HepG2 (cell line): ENCODE data around the gene UNC5C. TPM values are rescaled to one million over a fixed set of nuclear protein-coding genes. Genes with fewer than 3 reads are reported as not detected.

Source experiments
- ATAC-seq: fragments of 200-7000 bp; cut with Tn5 transposase; 3 replicates; pipeline ENCODE4 v1.9.1; 2020; ENCODE audit warnings: mild to moderate bottlenecking, moderate library complexity
- BruUV-seq: library from RNA; stranded (reverse); fragments of 400-500 nt; replicated peaks from 2 replicates; lab custom pipeline; 2021; lab: Mats Ljungman, UMichigan
- CTCF ChIA-PET: fragments of 300-600 bp; formaldehyde crosslinking; extraction: SDS; loops from one replicate; lab custom pipeline; 2021; ENCODE audit warnings: low total read pairs, inconsistent platforms, low intra/inter-chr PET ratio; lab: Yijun Ruan, JAX
- POLR2A ChIA-PET: fragments of 350-600 bp; sonication (Branson Sonifier 250); formaldehyde crosslinking; loops from one replicate; lab custom pipeline; 2020; ENCODE audit warnings: antibody characterized with exemption, inconsistent platforms; lab: Yijun Ruan, JAX
- DNase-seq: peaks from one replicate; pipeline ENCODE4 v3.0.0-alpha.2; 2015; ENCODE audit warnings: low spot score
- FAIRE-seq: peaks from 3 replicates; lab custom pipeline; 2011; peaks lifted over from hg19 to GRCh38; lab: Jason Lieb, UNC
- H2AFZ ChIP-seq: one replicate; pipeline ENCODE4 v1.6.1; 2011; ENCODE audit warnings: low read length, inconsistent platforms
- H3K27ac ChIP-seq: fragments of 300-600 bp; 3 replicates; pipeline ENCODE4 v1.8.0; 2011; ENCODE audit warnings: mixed run types, mild to moderate bottlenecking, mixed read lengths, low read length, inconsistent platforms; ENCODE audit not compliant: insufficient read depth; ENCODE audit errors: extremely low read length
- H3K27me3 ChIP-seq, 2 experiments: fragments of 200-600 bp in 1 of 2; 2 replicates in 1 of 2; 3 replicates in 1 of 2; pipeline versions ENCODE4 v1.6.0 to v1.8.0; 2011; ENCODE audit warnings: low read length in 2 of 2, mild to moderate bottlenecking in 2 of 2, moderate library complexity in 2 of 2, inconsistent platforms in 1 of 2; ENCODE audit not compliant: insufficient read depth in 2 of 2, control insufficient read depth in 1 of 2
- H3K36me3 ChIP-seq, 2 experiments: fragments of 200-600 bp in 1 of 2; replicated peaks in 1 of 2; 2 replicates in 1 of 2; 3 replicates in 1 of 2; pipeline versions ENCODE4 v1.5.1 to v1.8.0; 2011; ENCODE audit warnings: low read length in 2 of 2, inconsistent platforms in 1 of 2; ENCODE audit not compliant: insufficient read depth in 2 of 2, control insufficient read depth in 1 of 2
- H3K4me1 ChIP-seq: 2 replicates; pipeline ENCODE4 v1.5.1; 2012; ENCODE audit warnings: low read length, inconsistent platforms; ENCODE audit not compliant: insufficient read depth
- H3K4me2 ChIP-seq: 2 replicates; pipeline ENCODE4 v1.6.0; 2011; ENCODE audit warnings: low read depth, low read length, inconsistent platforms
- H3K4me3 ChIP-seq, 3 experiments: fragments of 200-600 bp in 1 of 3; sonication (generic), shearing (Covaris generic) in 1 of 3; replicated peaks in 1 of 3; 2 replicates each; pipeline ENCODE4 v1.5.1; 2011 to 2016; ENCODE audit warnings: low read length in 3 of 3, inconsistent platforms in 2 of 3, low read depth in 2 of 3, mild to moderate bottlenecking in 2 of 3, control low read depth in 1 of 3, mixed read lengths in 1 of 3; ENCODE audit not compliant: insufficient read depth in 1 of 3
- H3K79me2 ChIP-seq: one replicate; pipeline ENCODE4 v1.6.1; 2011; ENCODE audit warnings: low read length, inconsistent platforms; ENCODE audit not compliant: insufficient read depth
- H3K9ac ChIP-seq: 2 replicates; pipeline ENCODE4 v1.6.0; 2011; ENCODE audit warnings: mild to moderate bottlenecking, low read depth, low read length, inconsistent platforms; ENCODE audit not compliant: insufficient read depth
- H3K9me3 ChIP-seq: 2 replicates; pipeline ENCODE4 v1.5.1; 2012; ENCODE audit warnings: mild to moderate bottlenecking, low read length
- H4K20me1 ChIP-seq: 2 replicates; pipeline ENCODE4 v1.6.0; 2011; ENCODE audit warnings: inconsistent platforms, mild to moderate bottlenecking, low read length, moderate library complexity; ENCODE audit not compliant: insufficient read depth
- GPN1 ChIP-seq: sonication (generic); formaldehyde crosslinking; IDR thresholded peaks from 2 replicates; pipeline ENCODE4 v1.5.1; 2020; ENCODE audit warnings: missing genetic modification reagents, borderline replicate concordance
- MAX ChIP-seq: IDR thresholded peaks from 2 replicates; pipeline ENCODE4 v1.6.1; 2012; ENCODE audit warnings: inconsistent platforms
- NFIC ChIP-seq: IDR thresholded peaks from 2 replicates; pipeline ENCODE4 v1.6.1; 2012; ENCODE audit warnings: mild to moderate bottlenecking, low read length, inconsistent platforms
- NR0B2 ChIP-seq: sonication (generic); formaldehyde crosslinking; IDR thresholded peaks from 2 replicates; pipeline ENCODE4 v1.4.0; 2020; ENCODE audit warnings: mild to moderate bottlenecking, missing genetic modification reagents
- ZBTB1 ChIP-seq: sonication (generic); formaldehyde crosslinking; IDR thresholded peaks from 2 replicates; pipeline ENCODE4 v1.4.0; 2020; ENCODE audit warnings: missing genetic modification reagents, borderline replicate concordance
- ZNF207 ChIP-seq: fragments of 450-650 bp; IDR thresholded peaks from 2 replicates; pipeline ENCODE4 v1.6.1; 2016; ENCODE audit warnings: antibody characterized with exemption, borderline replicate concordance
- ZNF737 ChIP-seq: sonication (generic); formaldehyde crosslinking; IDR thresholded peaks from 2 replicates; pipeline ENCODE4 v1.5.0; 2020; ENCODE audit warnings: missing genetic modification reagents, mild to moderate bottlenecking, borderline replicate concordance
- ZNF773 ChIP-seq: sonication (generic); formaldehyde crosslinking; IDR thresholded peaks from 2 replicates; pipeline ENCODE4 v1.4.0; 2020; ENCODE audit warnings: missing genetic modification reagents, borderline replicate concordance
- ZSCAN29 ChIP-seq: sonication (generic); formaldehyde crosslinking; conservative IDR thresholded peaks from 2 replicates; pipeline ENCODE4 v1.4.0; 2020; ENCODE audit warnings: mild to moderate bottlenecking, missing genetic modification reagents
- WGBS: methylation state at CpG from one replicate; pipeline ENCODE4 v1.1.6; 2017; ENCODE audit warnings: low lambda C conversion rate; 5-methylcytosine and 5-hydroxymethylcytosine counted together
- in situ Hi-C: cut with HindIII; loops from 2 replicates; pipeline ENCODE4 v1.10.0; 2017; ENCODE audit warnings: low pct_unique_long_range_greater_than_20kb; ENCODE audit not compliant: extremely low pct_ligation_motif_present
- intact Hi-C: fragments of 100-400 bp; cut with micrococcal nuclease; formaldehyde crosslinking; loops from one replicate; pipeline ENCODE4 v1.10.0; 2022; ENCODE audit not compliant: unreplicated experiment
- polyA plus RNA-seq, 8 experiments: library from polyadenylated mRNA; depleted of rRNA in 3 of 8; stranded (reverse) in 7 of 8; unstranded in 1 of 8; fragments of >200 nt; fragmentation: Illumina TruSeq in 4 of 8; extraction: Trizol in 4 of 8; gene quantifications; 2 replicates each; pipeline versions ENCODE4 v1.2.1 to v1.2.3, GENCODE V29; 2011 to 2016; ENCODE audit warnings: low read depth in 4 of 8, missing spikeins in 1 of 8, mixed read lengths in 1 of 8; ENCODE audit not compliant: insufficient read depth in 1 of 8
- total RNA-seq, 5 experiments: library from RNA; depleted of rRNA; stranded (reverse); fragments of >200 nt; fragmentation: Illumina TruSeq; extraction: Trizol; gene quantifications; 2 replicates each; pipeline ENCODE4 v1.2.3, GENCODE V29; 2016; ENCODE audit warnings: low read depth in 1 of 5
- TF ChIP-seq, protein P1 (sequence below): sonication (generic); formaldehyde crosslinking; IDR thresholded peaks from 2 replicates; pipeline ENCODE4 v1.4.0; 2020; ENCODE audit warnings: missing genetic modification reagents, borderline replicate concordance

The UNC5C gene
- total and polyA plus RNA-seq, 2 of the 13 experiments (the other 11 are each of a cell fraction or from before 2014, with no cell fraction given) = not detected

GRCh38 chr4:95552942-95553550, 4.3 kb upstream of the UNC5C start:
- no peak overlapping the region for H2AFZ ChIP-seq
- no TSS peak for BruUV-seq
- in situ Hi-C loops (no loop called here), intact Hi-C loops (no loop called here)
- H3K79me2 ChIP-seq = no peaks in the 10 kb centered on the region
- H3K4me3 ChIP-seq = no peak overlapping the region
- no peak for DNase-seq
- no peak overlapping the region for H3K4me2 ChIP-seq
- no peaks in the 10 kb centered on the region for H3K36me3 ChIP-seq
- no peak for FAIRE-seq
- CTCF ChIA-PET = no interaction called here
- POLR2A ChIA-PET = no interaction called here
- no peak overlapping the region for H3K9ac ChIP-seq
- H3K27me3 ChIP-seq = peaks cover 0 to 16% of the 10 kb centered on the region in 2 experiments; a peak in 2 of 5 replicates
- no peaks in the 10 kb centered on the region for H3K4me1 ChIP-seq
- no peak overlapping the region for H3K27ac ChIP-seq
- TF ChIP-seq NR0B2 (no peak), ZNF737 (no peak), GPN1 (CRISPR knock-in tag) (no peak)
- ATAC-seq = no peak
- no peaks in the 10 kb centered on the region for H4K20me1 ChIP-seq
- H3K9me3 ChIP-seq = no peaks in the 10 kb centered on the region
- 1% methylated on average over 4 of the region's 4 CpGs for WGBS

DNA sequence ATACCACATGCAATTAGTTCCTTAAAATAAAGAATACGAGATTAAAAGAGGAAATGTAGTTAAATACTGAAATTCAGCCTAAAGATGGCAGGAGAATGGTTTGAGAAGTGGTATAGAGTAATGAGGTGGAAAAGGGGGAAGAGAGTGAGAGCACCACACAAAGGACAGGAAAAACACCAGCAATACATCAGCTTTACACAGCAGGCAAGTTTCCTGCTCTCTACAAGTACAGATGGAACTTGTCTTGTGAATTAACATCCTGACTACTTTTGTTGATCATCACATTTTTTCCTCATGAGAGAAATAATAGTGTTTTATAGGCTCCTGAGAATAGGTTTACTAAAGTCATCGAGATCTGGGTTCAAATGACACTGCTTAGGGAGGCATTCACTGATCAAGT, 2.9 kb upstream of the UNC5C start:
- peaks cover 0 to 16% of the 10 kb centered on the region in 2 experiments; a peak in 2 of 5 replicates for H3K27me3 ChIP-seq
- no peak for TF ChIP-seq ZNF207
- TF ChIP-seq, protein P1, sequence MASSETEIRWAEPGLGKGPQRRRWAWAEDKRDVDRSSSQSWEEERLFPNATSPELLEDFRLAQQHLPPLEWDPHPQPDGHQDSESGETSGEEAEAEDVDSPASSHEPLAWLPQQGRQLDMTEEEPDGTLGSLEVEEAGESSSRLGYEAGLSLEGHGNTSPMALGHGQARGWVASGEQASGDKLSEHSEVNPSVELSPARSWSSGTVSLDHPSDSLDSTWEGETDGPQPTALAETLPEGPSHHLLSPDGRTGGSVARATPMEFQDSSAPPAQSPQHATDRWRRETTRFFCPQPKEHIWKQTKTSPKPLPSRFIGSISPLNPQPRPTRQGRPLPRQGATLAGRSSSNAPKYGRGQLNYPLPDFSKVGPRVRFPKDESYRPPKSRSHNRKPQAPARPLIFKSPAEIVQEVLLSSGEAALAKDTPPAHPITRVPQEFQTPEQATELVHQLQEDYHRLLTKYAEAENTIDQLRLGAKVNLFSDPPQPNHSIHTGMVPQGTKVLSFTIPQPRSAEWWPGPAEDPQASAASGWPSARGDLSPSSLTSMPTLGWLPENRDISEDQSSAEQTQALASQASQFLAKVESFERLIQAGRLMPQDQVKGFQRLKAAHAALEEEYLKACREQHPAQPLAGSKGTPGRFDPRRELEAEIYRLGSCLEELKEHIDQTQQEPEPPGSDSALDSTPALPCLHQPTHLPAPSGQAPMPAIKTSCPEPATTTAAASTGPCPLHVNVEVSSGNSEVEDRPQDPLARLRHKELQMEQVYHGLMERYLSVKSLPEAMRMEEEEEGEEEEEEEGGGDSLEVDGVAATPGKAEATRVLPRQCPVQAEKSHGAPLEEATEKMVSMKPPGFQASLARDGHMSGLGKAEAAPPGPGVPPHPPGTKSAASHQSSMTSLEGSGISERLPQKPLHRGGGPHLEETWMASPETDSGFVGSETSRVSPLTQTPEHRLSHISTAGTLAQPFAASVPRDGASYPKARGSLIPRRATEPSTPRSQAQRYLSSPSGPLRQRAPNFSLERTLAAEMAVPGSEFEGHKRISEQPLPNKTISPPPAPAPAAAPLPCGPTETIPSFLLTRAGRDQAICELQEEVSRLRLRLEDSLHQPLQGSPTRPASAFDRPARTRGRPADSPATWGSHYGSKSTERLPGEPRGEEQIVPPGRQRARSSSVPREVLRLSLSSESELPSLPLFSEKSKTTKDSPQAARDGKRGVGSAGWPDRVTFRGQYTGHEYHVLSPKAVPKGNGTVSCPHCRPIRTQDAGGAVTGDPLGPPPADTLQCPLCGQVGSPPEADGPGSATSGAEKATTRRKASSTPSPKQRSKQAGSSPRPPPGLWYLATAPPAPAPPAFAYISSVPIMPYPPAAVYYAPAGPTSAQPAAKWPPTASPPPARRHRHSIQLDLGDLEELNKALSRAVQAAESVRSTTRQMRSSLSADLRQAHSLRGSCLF (CRISPR knock-in tag) = no peak
- no peak for TF ChIP-seq ZSCAN29 (CRISPR knock-in tag)
- no peak for TF ChIP-seq ZBTB1
- no peak for TF ChIP-seq NFIC
- no peak for TF ChIP-seq MAX
- no peak for TF ChIP-seq ZNF773 (CRISPR knock-in tag)

More for the DNA sequence above, 2.9 kb upstream of the UNC5C start:
- no peak for DNase-seq
- Histone ChIP-seq H4K20me1 (no peaks in the 10 kb centered on the region), H3K9me3 (no peaks in the 10 kb centered on the region), H3K4me3 (no peak overlapping the region), H3K9ac (no peak overlapping the region), H3K36me3 (no peaks in the 10 kb centered on the region), H3K4me2 (no peak overlapping the region), H3K4me1 (no peaks in the 10 kb centered on the region), H3K79me2 (no peaks in the 10 kb centered on the region), H3K27ac (no peak overlapping the region), H2AFZ (no peak overlapping the region)
- intact Hi-C loops = no loop called here
- no peak for FAIRE-seq
- POLR2A ChIA-PET = no interaction called here
- WGBS = 0% methylated on average over 2 of the region's 2 CpGs
- no peak for ATAC-seq
- CTCF ChIA-PET = no interaction called here
- in situ Hi-C loops = no loop called here
- no TSS peak for BruUV-seq
